ENCODE data around the gene MRPS21. TPM values are rescaled to one million over a fixed set of nuclear protein-coding genes. Genes with fewer than 3 reads are reported as not detected.

The MRPS21 gene
- total RNA-seq, 4 donors from 2014 or later, result 35.7 to 45.3 (median 36.6) TPM

DNA sequence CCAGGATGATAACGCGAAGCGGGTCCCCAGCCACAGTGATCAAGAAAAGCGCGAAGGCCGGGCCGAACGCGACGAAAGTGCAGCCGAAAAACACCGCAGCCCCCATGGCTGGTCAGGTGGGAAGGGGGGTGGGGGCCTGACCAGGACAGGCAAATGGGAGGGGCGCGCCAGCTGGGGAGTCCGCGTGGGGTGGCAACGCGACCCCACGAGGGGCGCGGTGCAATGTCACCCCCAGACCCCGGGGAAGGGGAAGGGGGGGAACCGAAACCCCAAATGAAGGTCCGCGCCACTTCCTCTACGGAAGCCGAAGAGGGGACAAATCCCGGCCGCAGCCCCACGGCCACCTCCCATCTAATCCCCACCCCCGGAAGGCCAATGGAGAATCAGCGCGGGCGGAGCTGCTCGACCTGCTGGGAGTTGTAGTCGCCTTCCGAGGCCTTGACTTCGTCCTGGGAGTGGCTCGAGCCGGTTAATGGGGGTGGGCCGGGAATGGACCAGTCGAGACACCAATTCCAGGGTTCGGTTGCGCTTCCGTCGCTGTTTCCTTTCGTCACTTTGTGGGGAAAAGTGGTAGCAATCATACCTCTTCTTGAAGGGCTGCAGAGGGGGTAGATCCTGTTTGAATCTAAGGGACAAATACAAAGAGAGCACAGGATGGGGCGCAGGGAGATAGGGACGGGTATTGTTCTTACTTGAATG is 24.8 kb upstream of the MRPS21 start, which contains the start of gene APH1A:
Gene APH1A (minus strand): TSS at position 312 of the 699 bp plus-strand sequence. CDS start 206 bp downstream, at position 106.
- TF ChIP-seq, protein P1, sequence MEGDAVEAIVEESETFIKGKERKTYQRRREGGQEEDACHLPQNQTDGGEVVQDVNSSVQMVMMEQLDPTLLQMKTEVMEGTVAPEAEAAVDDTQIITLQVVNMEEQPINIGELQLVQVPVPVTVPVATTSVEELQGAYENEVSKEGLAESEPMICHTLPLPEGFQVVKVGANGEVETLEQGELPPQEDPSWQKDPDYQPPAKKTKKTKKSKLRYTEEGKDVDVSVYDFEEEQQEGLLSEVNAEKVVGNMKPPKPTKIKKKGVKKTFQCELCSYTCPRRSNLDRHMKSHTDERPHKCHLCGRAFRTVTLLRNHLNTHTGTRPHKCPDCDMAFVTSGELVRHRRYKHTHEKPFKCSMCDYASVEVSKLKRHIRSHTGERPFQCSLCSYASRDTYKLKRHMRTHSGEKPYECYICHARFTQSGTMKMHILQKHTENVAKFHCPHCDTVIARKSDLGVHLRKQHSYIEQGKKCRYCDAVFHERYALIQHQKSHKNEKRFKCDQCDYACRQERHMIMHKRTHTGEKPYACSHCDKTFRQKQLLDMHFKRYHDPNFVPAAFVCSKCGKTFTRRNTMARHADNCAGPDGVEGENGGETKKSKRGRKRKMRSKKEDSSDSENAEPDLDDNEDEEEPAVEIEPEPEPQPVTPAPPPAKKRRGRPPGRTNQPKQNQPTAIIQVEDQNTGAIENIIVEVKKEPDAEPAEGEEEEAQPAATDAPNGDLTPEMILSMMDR (IDR thresholded peaks at IDR 0.05), result no peak
- peak; percentile 98 for ATAC-seq (ENCODE audit: low FRiP score)

DNA sequence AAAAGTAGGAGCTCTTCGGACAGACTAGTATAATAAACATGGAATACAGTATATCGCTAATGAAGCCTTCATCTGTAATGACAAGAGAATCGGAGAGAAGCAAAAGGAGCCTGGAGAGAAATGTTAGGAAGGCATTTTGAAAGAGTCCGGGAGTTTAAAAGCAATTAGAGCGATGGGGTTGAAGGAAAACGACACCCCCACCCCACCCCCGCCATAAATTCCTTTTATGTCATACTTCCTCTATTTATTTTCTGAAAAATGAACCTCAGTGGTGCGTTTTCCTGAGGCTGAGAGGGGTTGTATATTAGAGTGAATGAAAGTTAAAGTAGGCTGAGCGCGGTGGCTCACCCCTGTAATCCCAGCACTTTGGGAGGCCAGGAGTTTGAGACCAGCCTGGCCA is 24.2 kb upstream of the MRPS21 start:
- no peak for ATAC-seq (ENCODE audit: low FRiP score)
- no peak for DNase-seq (ENCODE audit: low spot score)
- TF ChIP-seq, protein P1 (IDR thresholded peaks at IDR 0.05), result no peak

More for the DNA sequence above, 24.8 kb upstream of the MRPS21 start, which contains the start of gene APH1A:
- DNase-seq (ENCODE audit: low spot score), result peak; percentile 87

DNA sequence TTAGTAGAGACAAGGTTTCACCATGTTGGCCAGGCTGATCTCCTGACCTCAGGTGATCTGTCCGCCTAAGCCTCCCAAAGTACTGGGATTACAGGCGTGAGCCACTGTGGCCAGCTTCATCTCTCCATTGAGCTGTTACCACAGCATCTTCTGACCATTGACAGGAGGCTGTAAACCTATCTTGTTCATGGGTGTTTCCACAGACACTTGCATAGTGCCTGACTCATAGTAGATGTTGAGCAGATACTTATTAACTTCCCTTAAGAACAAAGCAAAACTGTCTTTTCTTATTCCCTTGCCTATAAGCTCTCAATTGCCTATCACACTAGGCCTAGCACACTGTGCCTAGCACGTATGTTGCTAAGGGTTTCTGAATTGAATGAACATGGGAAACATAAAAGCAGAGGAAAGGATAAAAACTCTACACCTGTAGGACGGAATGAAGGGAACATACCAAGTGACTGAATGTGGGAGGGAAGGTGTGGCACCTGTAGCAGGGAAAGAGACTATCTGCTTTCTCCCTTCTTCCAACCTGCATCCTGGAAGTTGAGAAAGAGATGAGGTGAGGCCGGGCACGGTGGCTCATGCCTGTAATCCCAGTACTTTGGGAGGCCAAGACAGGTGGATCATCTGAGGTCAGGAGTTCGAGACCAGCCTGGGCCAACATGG is 22.2 kb upstream of the MRPS21 start:
- TF ChIP-seq, protein P1 (IDR thresholded peaks at IDR 0.05), result no peak
- no peak for ATAC-seq (ENCODE audit: low FRiP score)

DNA sequence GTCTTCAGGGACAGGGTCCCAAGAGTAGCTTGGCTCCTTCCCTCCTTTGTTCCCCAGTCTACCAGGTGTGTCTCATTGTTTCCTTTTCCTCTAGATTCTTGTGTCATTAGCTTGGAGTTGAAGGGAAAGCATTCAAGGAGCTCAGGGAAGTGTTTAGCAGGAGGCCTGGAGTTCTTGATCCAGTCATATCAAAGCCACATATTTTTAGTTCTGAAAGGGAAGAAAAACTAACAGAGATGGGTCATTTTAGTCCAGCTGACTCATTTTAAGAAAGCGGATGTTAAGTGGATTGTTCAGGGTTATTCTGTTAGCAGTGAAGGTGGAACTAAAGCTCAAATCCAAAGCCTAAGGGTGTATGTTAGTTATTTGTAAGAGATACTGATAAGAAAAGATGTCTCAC is 20.4 kb upstream of the MRPS21 start:
- TF ChIP-seq, protein P1 (IDR thresholded peaks at IDR 0.05), result no peak
- DNase-seq (ENCODE audit: low spot score) (no peak), ATAC-seq (ENCODE audit: low FRiP score) (no peak)

More for the DNA sequence above, 22.2 kb upstream of the MRPS21 start:
- no peak for DNase-seq (ENCODE audit: low spot score)

DNA sequence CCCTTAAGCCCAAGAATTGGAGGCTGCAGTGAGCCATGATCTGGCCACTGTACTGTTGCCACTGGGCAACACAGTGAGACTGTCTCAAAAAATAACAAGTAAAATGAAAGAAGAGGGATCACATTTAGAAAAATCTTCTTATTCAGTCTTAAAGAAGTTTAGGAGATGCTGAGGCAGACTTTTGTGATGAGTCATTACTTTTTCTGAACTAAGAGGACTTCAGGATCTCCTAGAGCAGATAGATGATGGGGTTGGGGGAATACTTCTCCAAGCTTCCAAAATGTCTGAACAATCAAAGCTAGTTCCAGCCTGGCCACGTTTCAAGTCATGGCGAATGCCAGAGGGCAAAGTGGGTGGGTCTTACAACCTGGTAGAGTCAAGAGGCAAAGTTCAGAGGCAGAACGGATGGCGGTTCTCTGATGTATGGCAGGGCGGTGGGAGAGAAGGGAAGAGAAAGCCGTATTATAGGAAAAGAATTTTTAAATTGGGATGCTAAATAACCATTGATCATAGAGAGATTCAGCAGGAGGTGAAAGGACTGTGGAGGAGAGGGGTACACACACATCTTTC is 13.4 kb upstream of the MRPS21 start:
- ATAC-seq (ENCODE audit: low FRiP score) (no peak), DNase-seq (ENCODE audit: low spot score) (no peak)
- TF ChIP-seq, protein P1 (IDR thresholded peaks at IDR 0.05), result no peak

DNA sequence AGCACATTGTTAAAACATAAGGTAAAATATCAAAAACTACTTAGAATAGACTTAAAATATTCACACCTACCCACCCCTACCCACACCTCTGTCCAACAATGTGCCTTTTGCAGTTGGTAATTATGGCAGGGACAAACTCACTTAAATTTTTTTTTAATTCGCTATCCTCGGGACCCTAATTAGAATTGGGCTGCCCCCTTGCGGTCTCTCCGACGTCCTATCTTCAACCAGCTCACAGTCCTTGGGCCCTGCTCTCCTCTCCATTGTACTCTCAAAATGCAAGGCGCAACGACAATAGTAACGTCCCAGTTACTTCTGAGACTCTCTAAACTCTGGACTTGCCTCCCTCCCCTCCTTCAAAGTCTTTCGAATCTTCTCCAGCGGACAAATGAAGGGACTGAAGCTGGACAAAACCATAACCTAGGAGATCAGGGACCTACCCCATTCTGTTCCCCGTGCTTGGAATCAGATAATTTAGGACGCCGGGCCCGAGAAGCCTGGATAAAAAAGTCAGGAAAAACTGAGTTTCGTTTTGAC is 12.4 kb upstream of the MRPS21 start:
- peak; percentile 58 for ATAC-seq (ENCODE audit: low FRiP score)
- peak; percentile 63 for DNase-seq (ENCODE audit: low spot score)
- TF ChIP-seq, protein P1 (IDR thresholded peaks at IDR 0.05), result peak in 1 of 3 donors; percentile 26
